Effector CD4-positive, alpha-beta T cell (primary cell): ENCODE measurements around the gene ANKRD10.
"Not testable (repeated sequence)": the region's sequence is repeated elsewhere in the genome, so short reads cannot be mapped to it uniquely, and the experiment has no call there.

Source experiments
- DNase-seq: peaks from one replicate; pipeline ENCODE4 v3.0.0-alpha.2; 2020
- total RNA-seq: gene quantifications from one replicate; lab custom pipeline; 2026; lab: John Stamatoyannopoulos, UW

The ANKRD10 gene
- 117 reads per million, percentile 85 among the genes with 10 or more reads in this experiment for total RNA-seq

- DNase-seq, result peak; percentile 87
These were observed at the start of gene ANKRD10 for GRCh38 chr13:110915057-110915873. TSS of gene ANKRD10 (minus strand) at chr13:110915069. CDS start at chr13:110914934, 135 bp downstream.

DNA sequence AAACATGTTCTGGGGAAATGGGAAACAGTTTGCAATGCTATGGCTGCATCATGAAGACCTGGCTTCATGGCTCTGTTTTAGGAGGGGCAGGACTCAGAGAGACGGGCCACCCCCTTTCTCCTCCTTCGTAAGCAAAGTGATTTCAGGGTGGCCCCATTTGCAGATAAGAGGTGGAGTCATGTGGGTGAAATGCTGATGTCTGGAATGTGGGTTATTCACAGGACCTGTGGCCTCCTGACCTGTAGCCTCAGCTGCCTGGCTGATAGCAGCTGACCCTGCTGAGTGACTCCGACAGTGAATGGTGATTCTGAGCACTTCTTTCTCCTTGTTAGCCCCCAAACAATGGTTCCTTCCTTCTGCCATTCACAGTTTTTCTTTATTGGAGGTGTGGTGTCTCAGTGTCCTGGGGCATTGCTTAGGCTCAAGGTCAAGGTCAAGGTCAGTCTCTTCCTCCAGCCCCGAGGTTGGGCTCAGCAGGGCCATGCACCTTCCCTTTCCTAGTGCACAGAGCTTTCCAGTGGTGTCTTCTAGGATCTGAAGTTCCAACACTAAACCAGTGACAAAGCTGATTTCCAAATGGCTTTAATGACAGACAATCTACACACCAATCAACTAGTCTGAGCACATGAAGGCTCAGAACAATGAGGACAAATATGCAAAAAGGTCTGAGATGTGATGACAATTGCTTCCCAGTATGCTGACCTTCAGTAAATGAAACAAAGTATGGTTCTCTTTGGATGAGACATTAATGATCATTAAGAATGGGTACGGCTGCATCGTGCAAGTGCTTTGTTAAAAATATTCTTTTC is 49.6 kb upstream of the ANKRD10 start:
- no peak for DNase-seq

DNA sequence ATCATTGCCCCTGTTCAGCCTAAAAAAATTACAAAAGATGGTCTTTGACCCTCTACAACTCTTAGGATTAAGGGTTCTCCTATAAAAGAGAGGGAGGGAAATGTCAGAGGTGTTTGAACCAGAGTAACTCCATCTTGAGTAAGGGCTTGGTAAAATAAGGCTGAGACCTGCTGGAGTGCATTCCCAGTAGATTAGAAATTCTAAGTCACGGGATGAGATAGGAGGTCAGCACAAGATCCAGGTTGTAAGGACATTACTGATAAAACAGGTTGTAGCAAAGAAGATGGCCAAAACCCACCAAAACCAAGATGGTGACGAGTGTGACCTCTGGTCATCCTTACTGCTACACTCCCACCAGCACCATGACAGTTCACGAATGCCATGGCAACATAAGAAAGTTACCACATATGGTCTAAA is 48.7 kb upstream of the ANKRD10 start:
- DNase-seq, result no peak

DNA sequence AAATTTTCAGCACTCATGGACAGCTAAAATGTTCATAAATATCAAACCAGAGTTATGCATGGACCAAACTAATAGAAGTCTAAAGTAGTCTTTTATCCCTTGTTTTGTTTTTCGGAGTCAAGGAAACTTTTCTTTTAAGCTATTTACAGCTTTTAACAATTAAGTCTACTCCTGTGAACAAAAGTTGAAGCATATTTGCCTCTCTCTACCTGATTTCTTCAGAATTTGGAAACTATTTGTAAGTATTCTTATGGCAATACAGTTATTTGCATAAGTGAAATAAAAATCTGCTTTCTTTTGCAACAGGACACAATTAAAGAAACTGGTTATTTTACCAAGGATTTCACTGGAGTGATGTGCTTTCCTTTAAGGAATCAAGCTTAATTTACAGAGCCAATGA is 47.1 kb upstream of the ANKRD10 start:
- DNase-seq, result no peak

DNA sequence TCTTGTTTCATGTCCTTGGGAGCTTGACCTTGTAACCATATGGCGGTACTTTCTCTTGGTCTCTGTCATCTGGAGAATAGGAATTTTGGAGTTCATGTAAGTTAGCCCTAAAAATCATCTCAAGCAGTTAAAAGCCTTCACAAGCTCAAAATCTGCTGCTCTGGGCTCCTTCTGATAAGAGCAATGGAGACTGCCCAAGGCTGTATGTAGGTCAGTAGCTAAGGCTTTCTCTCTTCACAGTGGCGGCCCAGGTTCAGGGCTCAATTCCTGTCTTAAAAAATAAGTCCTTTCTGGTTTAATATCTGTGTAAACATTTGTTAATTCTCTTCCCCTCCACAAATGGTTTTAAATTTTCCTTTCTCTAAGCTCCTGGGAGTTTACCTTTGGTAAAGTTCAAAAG is 45.3 kb upstream of the ANKRD10 start:
- DNase-seq, result no peak

GRCh38 chr13:110957931-110958330 is 43.1 kb upstream of the ANKRD10 start:
- no peak for DNase-seq

GRCh38 chr13:110957181-110957884 is 42.5 kb upstream of the ANKRD10 start:
- no peak for DNase-seq

GRCh38 chr13:110956216-110956615 is 41.3 kb upstream of the ANKRD10 start:
- DNase-seq, result not testable (repeated sequence)

DNA sequence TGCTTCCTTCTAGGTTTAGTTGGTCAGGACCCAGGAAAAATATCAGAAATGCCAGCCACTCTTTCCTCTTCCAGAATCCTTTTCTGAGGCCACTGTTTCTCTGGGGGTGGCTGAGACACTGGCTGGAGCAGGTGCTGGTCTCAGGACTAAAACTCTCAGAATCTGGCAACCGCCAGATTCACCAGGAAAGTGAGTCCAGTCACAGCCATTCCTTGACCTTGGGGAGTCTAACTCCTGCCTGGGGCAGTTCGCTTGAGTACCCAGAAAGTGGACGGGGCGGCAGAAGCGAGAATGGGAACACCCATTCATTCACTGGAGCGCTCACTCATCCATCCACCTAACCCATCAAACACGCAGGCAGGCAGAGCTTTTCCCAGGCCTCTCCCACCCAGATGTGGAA is 40.7 kb upstream of the ANKRD10 start:
- not testable (repeated sequence) for DNase-seq

- DNase-seq, result not testable (repeated sequence)
These were observed 40.2 kb upstream of the ANKRD10 start for GRCh38 chr13:110955072-110955503.

GRCh38 chr13:110954533-110954920 is 39.7 kb upstream of the ANKRD10 start:
- not testable (repeated sequence) for DNase-seq

DNA sequence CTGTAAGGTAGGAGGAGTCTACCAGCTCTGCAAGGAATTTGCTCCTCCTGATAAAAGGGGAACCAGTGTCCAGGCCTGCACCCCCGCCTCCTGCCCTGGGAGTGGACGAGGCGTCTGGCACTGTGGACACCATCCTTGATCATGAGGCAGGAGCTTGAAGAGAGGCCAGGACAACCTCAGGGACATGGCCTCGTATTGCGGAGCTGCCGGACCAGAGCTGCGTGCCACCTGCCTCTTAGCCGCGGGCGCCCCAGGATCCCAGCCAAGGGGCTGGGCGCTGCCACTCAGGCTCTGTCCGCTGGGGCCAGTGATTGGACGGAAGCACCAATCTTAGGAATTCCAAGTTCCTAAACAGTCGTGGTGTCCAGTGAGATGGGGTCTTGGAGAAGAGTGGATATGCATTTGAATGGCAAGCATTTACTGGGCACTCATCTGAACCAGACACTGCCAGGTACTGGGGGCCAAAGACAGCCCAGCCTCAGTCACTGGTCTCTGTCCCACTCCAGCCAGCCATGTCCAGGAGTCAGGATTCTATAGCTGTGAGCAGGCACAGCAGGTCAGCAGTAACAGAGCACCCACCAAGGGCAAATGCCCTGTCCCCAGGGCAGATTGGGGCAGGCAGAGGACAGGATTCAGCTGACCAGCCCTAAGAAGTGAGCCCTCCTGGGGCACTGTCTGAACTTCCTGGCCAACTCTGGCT is 39.1 kb upstream of the ANKRD10 start:
- no peak for DNase-seq

- DNase-seq, result no peak
These were observed 38.5 kb upstream of the ANKRD10 start for GRCh38 chr13:110953416-110953815.

GRCh38 chr13:110952135-110952534 is 37.3 kb upstream of the ANKRD10 start:
- DNase-seq, result not testable (repeated sequence)

DNA sequence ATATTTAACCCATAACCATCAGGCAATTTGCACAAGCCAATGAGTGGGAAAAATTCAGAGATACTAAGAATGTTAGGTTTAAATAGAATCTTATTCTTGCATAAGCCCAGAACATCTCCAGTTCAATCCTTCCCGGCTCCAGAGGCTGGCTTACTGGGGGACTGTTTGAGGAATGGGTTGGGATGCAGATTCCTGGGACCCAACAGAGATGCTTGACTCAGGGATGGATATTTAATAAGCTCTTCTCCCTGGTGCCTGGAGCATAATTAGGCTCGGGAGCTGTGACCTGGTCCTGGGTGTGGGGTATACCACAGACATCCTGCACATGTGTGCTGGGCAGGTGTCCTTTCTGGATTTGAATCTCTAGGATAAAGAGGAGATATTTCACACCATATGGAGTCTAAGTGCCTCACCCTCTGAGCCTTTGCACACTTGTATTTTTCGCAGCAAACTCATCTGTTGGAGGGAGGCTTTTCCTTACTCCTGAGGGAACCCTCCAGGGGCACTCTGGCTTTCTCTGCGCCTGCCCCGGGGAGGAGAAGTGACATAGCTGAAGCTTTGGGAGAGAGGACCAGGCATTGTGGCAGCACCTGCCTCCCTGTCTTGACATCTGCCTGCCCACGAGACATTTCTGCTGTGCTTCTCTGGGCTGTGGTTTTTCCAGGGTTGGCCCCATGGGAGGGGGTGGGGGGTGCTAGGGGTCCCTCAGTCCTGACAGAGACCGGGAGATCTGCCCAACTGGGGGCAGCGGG is 36.1 kb upstream of the ANKRD10 start:
- no peak for DNase-seq

GRCh38 chr13:110950356-110950755 is 35.5 kb upstream of the ANKRD10 start:
- no peak for DNase-seq

- no peak for DNase-seq
These were observed 34.8 kb upstream of the ANKRD10 start for GRCh38 chr13:110949628-110950027.

DNA sequence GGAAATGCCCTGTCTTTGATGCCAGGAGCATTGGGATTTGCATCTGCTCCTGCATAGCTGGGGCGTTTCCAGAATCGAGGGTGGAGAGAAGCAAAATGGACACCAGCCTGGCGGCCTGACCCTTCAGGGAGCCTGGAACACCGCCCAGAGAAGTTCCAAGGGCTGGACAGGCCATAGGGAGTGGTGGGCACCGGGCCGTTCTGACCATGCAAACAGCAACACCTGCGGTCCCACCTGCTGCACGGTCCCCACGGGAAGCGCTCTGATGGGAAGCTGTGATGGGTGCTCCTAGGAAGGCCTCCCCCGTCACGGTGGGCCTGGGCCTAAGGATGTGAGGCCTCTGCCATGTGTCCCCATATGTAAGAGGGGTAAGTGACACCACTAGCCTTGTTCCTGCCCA is 34.2 kb upstream of the ANKRD10 start:
- DNase-seq, result no peak

- not testable (repeated sequence) for DNase-seq
These were observed 32.5 kb upstream of the ANKRD10 start for GRCh38 chr13:110947338-110947737.

DNA sequence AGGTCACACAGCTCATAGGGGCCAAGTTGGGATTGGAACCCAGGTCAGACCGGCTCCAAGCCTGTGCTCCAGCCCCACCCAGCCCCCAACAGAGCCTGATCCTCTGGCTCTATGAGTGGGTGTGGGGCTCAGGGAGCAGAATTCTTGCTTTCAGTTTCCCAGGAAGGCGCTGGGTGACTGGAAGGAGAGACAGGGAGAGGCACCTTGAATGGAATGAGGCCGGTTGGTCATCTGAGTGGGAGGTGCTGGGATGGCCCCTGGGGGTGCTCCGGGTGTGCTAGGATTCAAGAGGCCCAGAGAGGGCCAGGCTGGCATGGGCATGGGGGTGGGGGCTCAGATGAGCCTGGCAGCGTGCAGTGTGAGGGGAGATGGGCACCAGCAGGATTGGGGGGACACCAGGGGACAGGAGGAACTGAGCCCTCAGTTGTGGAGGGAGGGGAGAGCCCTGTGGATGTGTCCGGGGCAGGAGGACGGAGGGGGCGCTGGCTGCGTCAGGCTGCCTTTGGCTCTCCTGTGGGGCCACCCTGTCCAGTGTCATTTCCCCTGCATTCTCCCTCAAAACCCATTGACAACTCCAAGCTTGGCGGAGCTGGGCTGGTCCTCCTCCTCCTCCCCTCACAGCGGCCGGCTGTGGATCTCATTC is 31.2 kb upstream of the ANKRD10 start:
- no peak for DNase-seq
